CD4-positive, alpha-beta T cell treated with Interleukin-4 for 4 hours (primary cell): ENCODE results near the gene TMEM98.
"Not testable (repeated sequence)": the region's sequence is repeated elsewhere in the genome, so short reads cannot be mapped to it uniquely, and the experiment has no call there.

Experiments
- DNase-seq: peaks from one replicate; pipeline ENCODE4 v3.0.0-alpha.2; 2020

TMEM98 gene

DNA sequence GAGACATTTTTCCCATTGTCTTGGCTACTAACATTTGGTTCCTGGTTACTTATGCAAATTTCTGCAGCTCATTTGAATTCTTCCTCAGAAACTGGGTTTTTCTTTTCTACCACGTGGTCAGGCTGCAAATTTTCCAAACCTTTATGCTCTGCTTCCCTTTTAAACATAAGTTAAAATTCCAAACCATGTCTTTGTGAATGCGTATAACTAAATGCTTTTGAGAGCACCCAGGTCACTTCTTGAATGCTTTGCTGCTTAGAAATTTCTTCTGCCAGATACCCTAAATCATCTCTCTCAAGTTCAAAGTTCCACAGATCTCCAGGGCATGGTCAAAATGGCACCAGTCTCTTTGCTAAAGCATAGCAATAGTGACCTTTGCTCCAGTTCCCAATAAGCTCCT, 59.9 kb downstream of the TMEM98 start:
- not testable (repeated sequence) for DNase-seq

DNA sequence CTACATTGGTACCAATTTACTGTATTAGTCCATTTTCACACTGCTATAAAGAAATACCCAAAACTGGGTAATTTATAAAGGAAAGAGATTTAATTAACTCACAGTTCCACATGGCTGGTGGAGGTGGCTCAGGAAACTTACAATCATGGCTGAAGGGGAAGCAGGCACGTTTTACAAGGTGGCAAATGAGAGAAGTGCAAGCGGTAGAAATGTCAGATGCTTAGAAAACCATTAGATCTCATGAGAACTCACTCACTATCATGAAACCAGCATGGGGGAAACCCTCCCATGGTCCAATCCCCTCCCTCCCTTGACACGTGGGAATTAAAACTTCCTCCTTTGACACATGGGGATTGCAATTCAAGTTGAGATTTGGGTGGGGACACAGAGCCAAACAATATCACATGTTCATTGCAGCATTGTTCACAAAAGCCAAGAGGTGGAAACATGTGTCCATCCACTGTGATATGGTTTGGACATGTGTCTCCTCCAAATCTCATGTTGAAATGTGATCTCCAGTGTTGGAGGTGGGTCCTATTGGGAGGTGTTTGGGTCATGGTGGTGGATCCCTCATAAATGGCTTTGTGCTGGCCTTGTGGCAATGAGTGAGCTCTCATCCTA, 60.6 kb downstream of the TMEM98 start:
- DNase-seq: no peak

DNA sequence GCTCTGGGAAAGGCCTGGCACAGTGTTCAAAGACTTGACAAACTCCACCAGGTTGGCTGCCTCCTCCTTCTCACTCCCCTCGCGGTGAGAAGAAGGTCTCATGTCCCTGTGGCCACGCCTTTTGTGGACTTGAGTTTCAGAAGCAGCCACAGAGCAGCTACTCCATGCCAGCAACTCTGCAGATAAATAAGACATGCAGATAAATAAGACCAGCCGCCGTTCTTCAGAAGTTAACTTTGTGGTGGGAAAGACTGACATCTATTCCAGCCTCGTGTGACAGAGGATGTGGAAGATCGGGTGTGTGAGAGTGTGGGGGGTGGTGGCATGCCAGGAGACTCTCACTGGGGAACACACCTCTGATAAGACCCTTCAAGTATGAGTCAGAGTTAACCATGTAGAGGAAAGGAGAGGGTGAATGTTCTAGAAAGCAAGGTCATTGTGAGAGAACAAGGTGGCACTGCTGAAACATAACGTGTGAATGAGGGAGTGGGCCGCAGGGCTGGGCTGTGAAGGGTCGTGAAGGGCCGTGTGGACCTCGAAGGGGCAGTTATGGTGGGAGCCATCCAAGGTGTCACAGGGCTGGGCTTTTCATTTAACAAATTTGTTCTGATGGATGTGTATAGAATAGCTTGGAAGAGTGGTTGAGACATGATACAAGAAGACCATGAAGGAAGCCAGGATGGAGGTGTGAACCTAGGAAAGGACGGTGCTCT, 64.5 kb downstream of the TMEM98 start:
- no peak for DNase-seq

DNA sequence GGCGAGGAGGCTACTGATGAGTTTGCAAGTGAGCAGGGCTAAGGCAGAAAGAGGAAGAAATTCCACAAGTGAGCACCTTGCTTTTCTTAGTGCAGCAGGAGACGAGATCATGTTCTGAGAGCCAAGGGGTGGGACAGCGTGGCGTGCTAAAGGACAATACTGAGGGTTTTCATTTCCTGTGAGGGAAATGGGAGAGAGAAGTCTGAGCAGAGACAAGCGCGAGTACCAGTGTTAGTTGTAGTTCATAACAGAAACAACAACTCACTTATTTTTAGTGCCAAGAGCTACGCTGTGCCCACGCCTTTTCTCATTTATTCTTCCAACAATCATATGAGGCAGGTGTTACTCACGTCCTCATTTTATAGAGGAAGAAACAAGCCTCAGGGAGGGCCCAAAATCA, 66.0 kb downstream of the TMEM98 start:
- DNase-seq: no peak
